ENCODE data around the gene PADI1.

Gene PADI1, protein sequence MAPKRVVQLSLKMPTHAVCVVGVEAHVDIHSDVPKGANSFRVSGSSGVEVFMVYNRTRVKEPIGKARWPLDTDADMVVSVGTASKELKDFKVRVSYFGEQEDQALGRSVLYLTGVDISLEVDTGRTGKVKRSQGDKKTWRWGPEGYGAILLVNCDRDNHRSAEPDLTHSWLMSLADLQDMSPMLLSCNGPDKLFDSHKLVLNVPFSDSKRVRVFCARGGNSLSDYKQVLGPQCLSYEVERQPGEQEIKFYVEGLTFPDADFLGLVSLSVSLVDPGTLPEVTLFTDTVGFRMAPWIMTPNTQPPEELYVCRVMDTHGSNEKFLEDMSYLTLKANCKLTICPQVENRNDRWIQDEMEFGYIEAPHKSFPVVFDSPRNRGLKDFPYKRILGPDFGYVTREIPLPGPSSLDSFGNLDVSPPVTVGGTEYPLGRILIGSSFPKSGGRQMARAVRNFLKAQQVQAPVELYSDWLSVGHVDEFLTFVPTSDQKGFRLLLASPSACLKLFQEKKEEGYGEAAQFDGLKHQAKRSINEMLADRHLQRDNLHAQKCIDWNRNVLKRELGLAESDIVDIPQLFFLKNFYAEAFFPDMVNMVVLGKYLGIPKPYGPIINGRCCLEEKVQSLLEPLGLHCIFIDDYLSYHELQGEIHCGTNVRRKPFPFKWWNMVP

DNA sequence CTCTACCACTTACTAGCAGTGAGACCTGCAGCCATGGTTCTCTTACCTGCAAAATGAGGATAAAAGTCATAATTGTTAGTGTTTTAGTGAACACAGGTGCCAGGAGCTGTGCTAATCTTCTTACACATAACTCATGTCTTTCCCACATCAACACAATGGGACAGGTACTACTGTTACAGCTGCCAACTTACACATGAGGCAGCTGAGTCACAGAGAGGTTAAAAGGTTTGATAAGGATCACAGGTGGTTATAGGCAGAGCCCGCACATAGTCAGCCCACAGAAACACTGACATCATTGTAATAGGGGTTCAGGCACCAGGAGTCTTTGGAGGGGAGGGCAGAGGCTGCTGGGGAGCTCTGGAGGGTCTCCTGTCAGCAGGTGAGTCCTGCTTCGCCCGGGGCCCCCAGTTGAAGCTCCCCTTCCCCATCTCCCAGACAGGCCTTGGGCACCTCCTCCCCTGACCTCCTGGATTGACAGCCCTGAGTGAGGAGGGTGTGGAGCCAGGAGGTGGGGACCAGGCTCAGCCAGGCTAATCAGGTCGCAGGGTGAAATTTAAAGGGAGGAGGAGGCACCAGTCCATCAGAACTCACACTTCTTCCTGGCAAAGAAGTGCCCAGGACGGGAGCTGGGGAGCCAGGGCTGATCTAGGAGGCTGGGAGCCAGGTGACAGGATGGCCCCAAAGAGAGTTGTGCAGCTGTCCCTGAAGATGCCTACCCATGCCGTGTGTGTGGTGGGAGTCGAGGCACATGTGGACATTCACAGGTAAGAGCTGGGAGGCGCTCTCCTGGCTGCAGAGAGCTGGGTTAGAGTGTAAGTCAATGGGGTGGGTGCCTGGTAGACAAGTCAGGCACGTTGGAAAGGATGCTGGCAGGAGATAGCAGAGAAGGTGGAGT, at the start of gene PADI1:
Gene PADI1, plus strand, starts transcription at position 583 of the 895 bp plus-strand sequence. Its CDS starts 90 bp downstream, at position 673.
- Histone ChIP-seq H3K36me3 (ENCODE audit: insufficient read depth, low read length) (no peaks in the 10 kb centered on the region), H3K4me3 (no peak within 1 kb of the TSS), H3K9ac (ENCODE audit: insufficient read length) (no peak within 1 kb of the TSS), H3K9me3 (ENCODE audit: low read depth, low read length) (no peaks in the 10 kb centered on the region), H3K27ac (no peak within 1 kb of the TSS)
- no peak for DNase-seq (ENCODE audit: low read depth, low spot score)
- no peak for TF ChIP-seq EZH2 (IDR thresholded peaks at IDR 0.05)
- TF ChIP-seq FOXP2 (optimal IDR thresholded peaks at IDR 0.05; ENCODE audit: control extremely low read depth, extremely low read length, insufficient read depth): no peak
- no peak for TF ChIP-seq POLR2AphosphoS5 (IDR thresholded peaks at IDR 0.05; ENCODE audit: borderline replicate concordance, low read depth, low read length)

DNA sequence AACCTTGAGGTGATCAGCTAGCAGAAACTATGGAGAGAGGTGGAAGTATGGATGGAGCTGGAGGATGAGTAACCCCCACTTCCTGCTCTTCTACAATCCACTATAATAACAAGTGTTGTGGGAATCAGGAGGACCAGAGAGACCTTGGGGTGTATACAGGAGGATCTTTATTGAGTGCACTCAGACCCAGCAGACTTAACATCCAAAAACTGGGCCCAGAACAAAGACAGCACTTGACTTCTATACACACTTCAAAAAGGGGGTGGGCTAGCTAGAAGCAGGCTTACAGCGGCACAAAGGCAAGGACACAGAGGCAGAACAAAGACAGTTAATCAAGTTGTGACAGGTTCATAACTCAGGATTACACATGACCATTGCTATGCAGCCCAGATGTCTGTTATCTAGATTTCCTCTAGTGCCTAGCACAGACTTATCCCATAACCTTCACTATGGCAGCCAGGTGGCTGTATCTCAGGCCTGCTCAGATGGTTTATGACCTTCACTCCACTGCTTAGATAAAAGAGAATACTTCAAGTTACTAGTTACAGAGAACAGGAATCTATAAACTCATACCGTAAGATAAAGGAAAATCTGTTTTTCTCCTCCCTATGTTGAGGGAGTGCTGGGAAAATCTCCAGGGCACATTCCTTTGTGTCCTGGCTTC, 49.5 kb upstream of the PADI1 start:
- H3K9ac ChIP-seq (ENCODE audit: insufficient read length): no peak overlapping the region
- H3K9me3 ChIP-seq (ENCODE audit: low read depth, low read length): 0 out of 2 replicates have a peak, but pooled peaks cover 5% of the 10 kb centered on the region
- no peaks in the 10 kb centered on the region for H3K36me3 ChIP-seq (ENCODE audit: insufficient read depth, low read length)
- no peak for DNase-seq (ENCODE audit: low read depth, low spot score)
- TF ChIP-seq FOXP2 (optimal IDR thresholded peaks at IDR 0.05; ENCODE audit: control extremely low read depth, extremely low read length, insufficient read depth) (no peak), POLR2AphosphoS5 (IDR thresholded peaks at IDR 0.05; ENCODE audit: borderline replicate concordance, low read depth, low read length) (no peak), EZH2 (IDR thresholded peaks at IDR 0.05) (no peak)
- no peak overlapping the region for H3K4me3 ChIP-seq
- H3K27ac ChIP-seq: no peak overlapping the region

DNA sequence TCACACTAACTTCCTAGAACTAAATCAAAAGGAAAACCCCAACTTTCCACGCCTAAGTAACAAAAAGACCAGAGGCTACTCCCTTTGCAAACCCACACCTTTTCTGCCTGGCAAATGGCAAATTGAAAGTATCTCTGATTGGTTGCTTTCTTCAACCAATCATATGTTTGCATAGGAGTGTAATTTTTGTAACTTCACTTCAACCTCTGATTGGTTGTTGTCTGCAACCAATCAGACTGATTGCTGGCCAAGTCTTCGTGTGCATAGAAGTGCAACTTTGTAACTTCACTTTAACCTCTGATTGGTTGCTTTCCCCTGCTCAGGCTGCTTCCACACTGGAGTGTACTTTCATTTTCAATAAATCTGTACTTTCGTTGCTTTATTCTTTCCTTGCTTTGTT, 48.8 kb upstream of the PADI1 start:
- Histone ChIP-seq H3K4me3 (no peak overlapping the region), H3K27ac (no peak overlapping the region), H3K9ac (ENCODE audit: insufficient read length) (no peak overlapping the region), H3K9me3 (ENCODE audit: low read depth, low read length) (0 out of 2 replicates have a peak, but pooled peaks cover 5% of the 10 kb centered on the region), H3K36me3 (ENCODE audit: insufficient read depth, low read length) (no peaks in the 10 kb centered on the region)
- no peak for DNase-seq (ENCODE audit: low read depth, low spot score)
- TF ChIP-seq FOXP2 (optimal IDR thresholded peaks at IDR 0.05; ENCODE audit: control extremely low read depth, extremely low read length, insufficient read depth): no peak
- TF ChIP-seq POLR2AphosphoS5 (IDR thresholded peaks at IDR 0.05; ENCODE audit: borderline replicate concordance, low read depth, low read length): no peak
- TF ChIP-seq EZH2 (IDR thresholded peaks at IDR 0.05): no peak

DNA sequence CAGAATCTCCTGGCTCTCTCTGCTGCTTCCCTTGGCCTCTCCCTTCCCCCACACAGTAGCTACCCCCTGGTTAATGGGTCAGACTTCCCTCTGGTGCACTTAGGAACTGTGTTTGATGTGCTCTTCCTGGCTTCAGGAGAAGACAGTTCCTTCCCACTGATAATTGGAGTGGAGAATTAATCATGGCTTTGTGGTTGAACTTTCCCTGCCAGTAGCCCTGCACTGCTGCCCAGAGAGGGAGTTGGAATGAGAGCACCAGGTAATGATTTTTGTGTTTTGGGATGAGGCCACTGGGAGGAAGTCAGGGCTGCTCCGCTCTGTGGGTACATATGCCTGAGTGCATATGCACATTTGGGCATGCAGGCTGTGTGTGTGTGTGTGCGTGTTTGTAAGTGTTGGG, 46.0 kb upstream of the PADI1 start:
- Histone ChIP-seq H3K27ac (no peak overlapping the region), H3K4me3 (no peak overlapping the region), H3K9me3 (ENCODE audit: low read depth, low read length) (0 out of 2 replicates have a peak, but pooled peaks cover 5% of the 10 kb centered on the region), H3K36me3 (ENCODE audit: insufficient read depth, low read length) (no peaks in the 10 kb centered on the region), H3K9ac (ENCODE audit: insufficient read length) (no peak overlapping the region)
- no peak for DNase-seq (ENCODE audit: low read depth, low spot score)
- no peak for TF ChIP-seq POLR2AphosphoS5 (IDR thresholded peaks at IDR 0.05; ENCODE audit: borderline replicate concordance, low read depth, low read length)
- no peak for TF ChIP-seq FOXP2 (optimal IDR thresholded peaks at IDR 0.05; ENCODE audit: control extremely low read depth, extremely low read length, insufficient read depth)
- TF ChIP-seq EZH2 (IDR thresholded peaks at IDR 0.05): no peak

DNA sequence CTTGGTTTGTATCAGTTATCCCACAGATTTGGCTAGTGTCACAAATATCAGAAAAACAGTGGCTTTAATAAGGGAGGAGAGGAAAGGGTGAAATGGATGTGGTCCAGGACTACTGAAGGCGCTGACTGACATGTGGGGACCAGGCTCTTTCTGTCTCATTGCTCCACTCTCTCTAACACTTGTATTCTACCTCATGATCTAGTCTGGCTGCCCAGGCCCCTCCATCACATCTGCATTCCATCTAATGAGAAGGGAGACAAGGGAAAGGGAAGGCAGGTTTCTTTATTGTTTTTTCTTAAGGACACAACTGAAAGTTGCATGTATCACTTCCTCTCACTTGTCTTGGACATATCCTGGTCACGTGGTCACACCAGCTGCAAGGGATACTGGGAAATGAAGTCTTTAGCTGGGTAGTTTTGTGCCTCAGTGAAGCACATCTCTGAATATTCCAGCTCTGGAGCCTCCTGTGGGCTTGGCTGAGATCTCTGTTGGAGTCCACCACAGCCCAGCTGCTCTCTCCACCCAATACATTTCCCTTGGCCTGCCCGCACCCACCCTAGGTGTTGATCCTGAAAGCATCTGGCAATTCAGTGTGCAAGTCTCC, 43.7 kb upstream of the PADI1 start:
- no peaks in the 10 kb centered on the region for H3K9me3 ChIP-seq (ENCODE audit: low read depth, low read length)
- no peak for DNase-seq (ENCODE audit: low read depth, low spot score)
- H3K36me3 ChIP-seq (ENCODE audit: insufficient read depth, low read length): no peaks in the 10 kb centered on the region
- H3K4me3 ChIP-seq: no peak overlapping the region
- no peak for TF ChIP-seq EZH2 (IDR thresholded peaks at IDR 0.05)
- no peak for TF ChIP-seq FOXP2 (optimal IDR thresholded peaks at IDR 0.05; ENCODE audit: control extremely low read depth, extremely low read length, insufficient read depth)
- no peak for TF ChIP-seq POLR2AphosphoS5 (IDR thresholded peaks at IDR 0.05; ENCODE audit: borderline replicate concordance, low read depth, low read length)
- H3K27ac ChIP-seq: no peak overlapping the region
- no peak overlapping the region for H3K9ac ChIP-seq (ENCODE audit: insufficient read length)

DNA sequence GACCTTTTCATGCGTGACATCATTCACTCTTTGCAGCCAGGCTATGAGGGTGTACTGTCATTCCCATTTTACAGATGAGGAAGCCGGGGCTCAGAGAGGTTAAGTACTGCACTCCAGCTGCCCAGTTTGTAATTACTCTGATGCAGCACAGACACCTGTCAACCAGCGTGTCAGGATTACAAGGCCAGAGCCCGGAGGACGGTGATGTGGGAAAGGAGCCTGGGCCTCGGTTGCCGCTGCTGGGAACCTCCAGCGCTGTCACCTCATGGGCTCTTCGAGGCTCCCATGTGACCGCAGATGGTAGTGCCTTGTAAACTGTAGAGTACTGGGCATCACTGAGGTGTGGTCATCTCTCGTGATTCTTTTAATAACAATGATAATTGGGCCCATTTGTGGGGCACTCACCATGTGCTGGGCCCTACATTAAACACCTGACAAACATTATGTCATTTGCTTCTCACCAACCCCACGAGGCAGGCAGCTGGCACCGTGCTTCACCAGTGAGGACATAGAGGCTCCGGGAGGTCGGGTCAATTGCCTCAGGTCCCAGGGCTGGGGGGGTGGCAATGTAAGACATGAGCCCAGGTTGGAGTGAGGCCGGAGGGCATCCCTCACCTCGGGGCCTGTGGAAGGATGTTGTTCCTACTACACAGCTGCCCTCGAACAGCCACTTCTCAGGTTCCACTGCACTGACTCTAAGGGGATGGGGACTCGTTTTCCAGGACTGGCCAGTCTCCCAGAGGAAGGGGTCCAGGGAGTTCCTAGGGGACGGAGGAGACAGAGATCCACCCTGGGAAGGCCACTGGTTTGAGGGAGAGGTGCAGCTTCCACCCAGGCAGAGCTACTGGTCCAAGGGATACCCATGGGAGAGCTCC, 42.8 kb upstream of the PADI1 start:
- Histone ChIP-seq H3K27ac (no peak overlapping the region), H3K4me3 (no peak overlapping the region), H3K9ac (ENCODE audit: insufficient read length) (no peak overlapping the region), H3K36me3 (ENCODE audit: insufficient read depth, low read length) (no peaks in the 10 kb centered on the region), H3K9me3 (ENCODE audit: low read depth, low read length) (no peaks in the 10 kb centered on the region)
- TF ChIP-seq POLR2AphosphoS5 (IDR thresholded peaks at IDR 0.05; ENCODE audit: borderline replicate concordance, low read depth, low read length) (no peak), FOXP2 (optimal IDR thresholded peaks at IDR 0.05; ENCODE audit: control extremely low read depth, extremely low read length, insufficient read depth) (no peak), EZH2 (IDR thresholded peaks at IDR 0.05) (no peak)
- no peak for DNase-seq (ENCODE audit: low read depth, low spot score)

DNA sequence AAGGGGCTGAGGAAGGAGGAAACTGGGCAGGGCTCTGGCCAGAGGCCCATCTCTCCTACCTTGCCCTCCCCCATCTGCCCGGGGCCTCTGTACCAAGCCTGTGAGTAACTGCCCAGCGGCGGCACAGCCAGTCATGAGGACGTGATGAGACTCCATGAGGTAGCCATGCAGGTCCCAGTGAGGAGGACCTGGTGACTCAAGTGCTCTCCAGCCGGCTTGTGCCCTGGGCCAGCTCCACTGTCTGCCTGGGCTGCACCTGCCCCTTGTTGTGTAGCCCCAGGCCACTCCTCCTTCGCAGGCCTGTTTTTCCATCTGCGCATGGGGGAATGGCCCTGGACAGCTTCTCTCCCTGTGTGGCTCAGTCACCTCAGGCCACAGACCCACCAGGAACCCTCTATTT, 42.0 kb upstream of the PADI1 start:
- no peak overlapping the region for H3K4me3 ChIP-seq
- DNase-seq (ENCODE audit: low read depth, low spot score): no peak

More for the DNA sequence above, 42.0 kb upstream of the PADI1 start:
- H3K9ac ChIP-seq (ENCODE audit: insufficient read length): no peak overlapping the region
- H3K9me3 ChIP-seq (ENCODE audit: low read depth, low read length): no peaks in the 10 kb centered on the region
- H3K27ac ChIP-seq: no peak overlapping the region
- no peaks in the 10 kb centered on the region for H3K36me3 ChIP-seq (ENCODE audit: insufficient read depth, low read length)
- TF ChIP-seq POLR2AphosphoS5 (IDR thresholded peaks at IDR 0.05; ENCODE audit: borderline replicate concordance, low read depth, low read length) (no peak), EZH2 (IDR thresholded peaks at IDR 0.05) (no peak), FOXP2 (optimal IDR thresholded peaks at IDR 0.05; ENCODE audit: control extremely low read depth, extremely low read length, insufficient read depth) (no peak)
